HG03108 (cell line): Measurements from ENCODE around the gene HSPG2.
"Not testable (repeated sequence)": the region's sequence is repeated elsewhere in the genome, so short reads cannot be mapped to it uniquely, and the experiment has no call there.

ENCODE experiments used
- ATAC-seq: cut with Tn5 transposase; IDR thresholded peaks from one replicate; pipeline ENCODE4 v1.9.1; 2021; ENCODE audit warnings: moderate library complexity; ENCODE audit not compliant: unreplicated experiment

HSPG2 gene

GRCh38 chr1:21813542-21813941 is 123.6 kb downstream of the HSPG2 start:
- ATAC-seq: no peak

GRCh38 chr1:21811875-21812305 is 125.2 kb downstream of the HSPG2 start, which contains the start of gene LDLRAD2:
TSS of gene LDLRAD2 (plus strand) at chr1:21812265. CDS start at chr1:21812452, 187 bp downstream.
- ATAC-seq: no peak

DNA sequence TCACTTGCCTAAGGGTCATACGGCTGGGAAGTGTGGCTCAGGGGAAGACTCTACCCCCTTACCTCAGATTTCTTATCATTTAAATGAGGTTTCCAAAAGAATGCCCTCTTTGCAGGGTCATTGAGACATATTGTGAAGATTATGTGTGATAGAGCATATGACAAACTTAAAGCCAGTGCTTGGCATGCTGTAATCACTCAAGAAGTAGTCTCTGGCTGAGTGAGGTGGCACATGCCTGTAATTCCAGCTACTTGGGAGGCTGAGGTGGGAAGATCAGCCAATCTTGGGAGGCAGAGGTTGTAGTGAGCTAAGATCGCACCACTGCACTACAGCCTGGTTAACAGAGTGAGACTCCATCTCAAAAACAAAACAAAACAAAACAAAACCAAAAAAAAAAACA is 132.6 kb downstream of the HSPG2 start:
- ATAC-seq: no peak

DNA sequence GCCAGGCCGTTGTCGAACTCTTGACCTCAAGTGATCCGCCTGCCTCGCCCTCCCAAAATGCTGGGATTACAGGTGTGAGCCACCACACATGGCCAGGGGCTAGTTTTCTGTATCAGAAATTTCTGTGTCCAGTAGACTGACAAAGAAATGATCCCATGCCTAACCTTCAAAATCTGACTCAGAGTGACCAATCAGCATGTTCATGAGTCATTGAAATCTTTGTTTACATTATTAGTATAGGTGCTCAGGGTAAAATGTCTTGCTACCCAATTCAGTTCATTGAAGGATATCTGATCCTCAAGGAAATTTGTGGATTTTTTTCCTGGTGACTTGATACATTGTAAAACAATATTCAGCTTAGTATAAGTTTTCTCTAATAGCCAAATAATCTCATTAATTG is 136.0 kb downstream of the HSPG2 start:
- ATAC-seq: no peak

- no peak for ATAC-seq
These were observed 137.4 kb downstream of the HSPG2 start for GRCh38 chr1:21799730-21800129.

DNA sequence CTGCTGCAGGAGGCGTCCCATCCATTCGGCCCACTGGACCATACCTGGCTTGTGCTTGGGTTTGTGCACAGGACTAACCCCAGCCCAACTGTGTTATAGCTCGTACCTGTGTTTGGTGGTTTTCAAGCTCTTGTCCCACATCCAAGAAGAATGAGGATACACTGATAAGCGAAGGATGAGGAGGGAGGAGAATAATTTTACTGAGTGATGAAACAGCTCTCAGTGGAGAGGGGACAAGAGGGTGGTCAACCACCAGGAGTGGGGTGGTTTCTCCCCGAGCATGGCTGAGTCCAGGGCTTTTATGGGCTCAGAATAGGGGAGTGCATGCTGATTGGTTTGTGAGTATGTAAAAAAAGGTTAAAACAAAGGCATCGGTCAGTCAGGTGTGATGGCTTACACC is 142.0 kb downstream of the HSPG2 start:
- ATAC-seq: no peak

GRCh38 chr1:21794656-21795055 is 142.5 kb downstream of the HSPG2 start:
- ATAC-seq: no peak

DNA sequence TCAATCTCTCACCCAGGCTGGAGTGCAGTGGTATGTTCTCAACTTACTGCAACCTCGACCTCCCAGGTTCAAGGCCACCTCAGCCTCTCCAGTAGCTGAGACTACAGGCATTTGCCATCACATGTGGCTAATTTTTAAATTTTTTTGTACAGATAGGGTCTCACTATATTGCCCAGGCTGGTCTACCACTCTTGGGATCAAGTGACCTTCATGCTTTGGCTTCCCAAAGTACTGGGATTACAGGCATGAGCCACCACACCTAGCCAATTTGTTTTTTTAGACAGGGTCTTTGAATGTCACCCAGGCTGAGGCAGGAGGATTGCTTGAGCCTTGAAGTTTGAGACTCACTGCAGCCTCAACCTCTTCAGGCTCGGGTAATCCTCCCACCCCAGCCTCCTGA is 144.0 kb downstream of the HSPG2 start:
- no peak for ATAC-seq

- ATAC-seq: no peak
These were observed 150.5 kb downstream of the HSPG2 start for GRCh38 chr1:21786640-21787039.

GRCh38 chr1:21785764-21786163 is 151.3 kb downstream of the HSPG2 start:
- ATAC-seq: not testable (repeated sequence)

GRCh38 chr1:21783679-21784603 is 153.2 kb downstream of the HSPG2 start:
- no peak for ATAC-seq

GRCh38 chr1:21782868-21783678 is 154.0 kb downstream of the HSPG2 start, which contains the start of gene USP48:
TSS of gene USP48 (minus strand) at chr1:21783149. CDS start at chr1:21782957, 192 bp downstream.
- ATAC-seq: peak; percentile 59

DNA sequence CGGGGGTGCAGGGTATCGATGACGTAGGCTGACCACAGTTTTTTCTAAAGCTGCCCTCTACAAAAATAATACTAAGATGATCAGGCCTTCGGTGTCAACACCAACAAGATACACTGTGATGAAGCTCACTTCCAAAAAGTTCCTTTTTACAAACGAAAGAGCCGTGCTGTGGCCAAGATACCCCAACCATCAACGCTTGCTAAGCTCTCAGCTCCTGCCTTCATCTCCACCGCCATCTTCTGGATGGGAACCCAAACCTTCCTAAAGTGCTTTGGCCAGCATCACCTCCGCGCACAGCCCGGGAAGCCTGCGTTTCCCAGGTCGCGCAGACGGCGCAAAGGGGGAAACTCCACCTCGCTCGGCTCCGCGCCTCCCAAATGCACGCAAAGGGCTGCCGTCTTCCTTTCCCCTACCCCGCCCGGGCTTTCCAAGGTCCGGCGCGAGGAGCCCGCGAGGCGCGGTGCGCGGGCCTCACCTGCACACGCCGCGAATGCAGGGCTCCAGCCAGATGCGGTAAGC is 154.7 kb downstream of the HSPG2 start:
- ATAC-seq: peak; percentile 15

DNA sequence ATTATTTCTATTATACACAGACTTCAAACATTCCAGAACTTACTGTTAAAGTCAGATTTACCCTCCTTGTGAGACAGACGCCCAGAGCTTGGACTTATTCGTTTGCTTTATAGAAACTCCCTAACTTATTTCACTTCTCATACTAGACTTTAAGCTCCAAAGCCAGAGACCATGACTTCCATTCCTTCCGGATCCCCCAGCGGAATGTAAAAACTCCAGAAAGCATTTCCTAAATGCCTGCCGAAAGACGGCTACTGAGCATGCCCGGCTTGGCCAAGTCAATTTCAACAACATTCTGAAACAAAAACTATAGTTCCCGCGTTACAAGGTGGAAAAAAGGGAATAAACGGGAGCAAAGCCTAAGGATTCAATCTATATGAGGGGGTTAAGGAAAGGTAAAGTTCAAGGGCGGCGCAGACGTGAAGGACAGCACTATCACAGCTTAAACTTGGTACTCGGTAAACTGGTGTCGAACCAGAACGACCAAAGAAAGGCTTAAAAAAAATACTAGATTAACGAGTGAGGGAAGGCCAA is 155.2 kb downstream of the HSPG2 start:
- ATAC-seq: peak; percentile 23

DNA sequence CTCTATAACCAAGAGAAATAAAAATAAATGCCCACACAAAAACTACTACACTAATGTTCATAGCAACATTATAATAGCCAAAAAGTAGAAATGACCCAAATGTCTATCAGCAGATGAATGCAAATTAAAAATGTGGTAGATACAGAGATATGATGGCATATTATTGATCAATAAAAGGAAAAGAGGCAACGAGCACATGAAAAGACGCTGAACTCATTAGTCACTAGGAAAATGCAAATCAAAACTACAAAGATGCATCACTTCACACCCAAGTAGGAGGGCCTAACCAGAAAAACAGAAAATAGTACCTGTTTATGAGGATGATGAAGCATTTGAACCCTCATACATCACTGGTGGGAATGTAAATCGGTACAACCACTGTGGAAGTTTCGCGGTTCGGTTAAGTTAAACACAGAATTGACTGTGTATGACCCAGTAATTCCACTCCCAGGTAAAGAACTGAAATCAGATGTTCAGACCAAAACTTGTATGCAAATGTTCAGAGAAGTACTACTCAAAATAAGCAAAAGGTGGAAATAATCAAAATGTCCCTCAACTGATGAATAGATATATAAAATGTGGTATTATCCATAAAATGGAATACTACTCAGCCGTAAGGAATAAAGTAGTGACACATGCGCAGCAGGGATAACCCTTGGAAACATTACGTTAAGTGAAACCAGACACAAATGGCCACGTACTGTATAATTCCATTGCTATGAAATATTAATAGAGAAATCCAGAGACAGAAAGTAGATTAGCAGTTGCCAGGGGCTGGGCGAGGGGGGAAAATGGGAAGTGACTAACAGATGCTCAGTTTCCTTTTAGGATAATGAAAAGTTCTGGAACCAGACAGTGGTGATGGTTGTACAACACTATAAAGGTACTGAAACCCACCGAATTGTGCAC is 157.2 kb downstream of the HSPG2 start:
- ATAC-seq: peak; percentile 23

GRCh38 chr1:21778405-21778727 is 158.7 kb downstream of the HSPG2 start:
- no peak for ATAC-seq

- not testable (repeated sequence) for ATAC-seq
These were observed 160.2 kb downstream of the HSPG2 start for GRCh38 chr1:21776925-21777324.

DNA sequence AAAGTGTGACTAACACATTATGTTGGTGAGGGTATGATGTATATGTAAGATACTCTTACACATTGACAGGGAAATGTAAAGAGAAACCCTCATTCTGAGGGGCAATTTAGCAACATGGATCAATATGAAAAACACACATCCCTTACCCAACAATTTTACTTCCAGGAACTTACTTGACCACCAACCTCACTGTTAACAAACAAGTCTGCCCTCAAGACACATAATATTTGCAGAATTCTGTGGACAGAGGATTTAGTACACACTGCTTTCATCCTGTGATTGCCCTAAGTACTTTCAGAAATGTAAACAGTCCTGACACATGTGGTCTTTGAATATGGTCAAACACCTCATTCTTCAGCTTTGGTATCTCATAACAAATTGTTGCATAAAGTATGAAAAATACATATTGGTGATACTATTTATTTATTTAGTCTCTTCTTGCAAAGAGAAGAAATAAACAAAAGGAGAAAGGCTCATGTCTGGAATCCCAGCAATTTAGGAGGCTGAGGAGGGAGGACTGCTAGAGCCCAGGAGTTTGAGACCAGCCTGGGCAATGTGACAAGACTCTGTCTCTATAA is 161.0 kb downstream of the HSPG2 start:
- ATAC-seq: no peak

DNA sequence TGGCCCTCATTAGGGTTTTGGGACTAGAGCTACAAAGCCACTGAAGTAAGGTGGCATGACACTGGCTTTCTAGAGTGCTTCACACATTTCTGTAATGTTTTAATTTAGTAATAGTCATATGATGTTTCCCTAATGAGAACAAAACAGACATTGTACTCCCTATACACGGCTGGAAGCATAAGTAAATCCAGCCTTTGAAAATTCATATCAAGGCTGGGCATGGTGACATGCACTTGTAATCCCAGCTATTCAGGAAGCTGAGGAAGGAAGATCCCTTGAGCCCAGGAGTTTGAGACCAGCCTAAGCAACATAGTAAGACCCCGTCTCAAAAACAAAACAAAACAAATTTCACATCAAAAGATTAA is 161.6 kb downstream of the HSPG2 start:
- ATAC-seq: no peak
